Mesothelial cell of epicardium (in vitro differentiated cells): Measurements from ENCODE around the gene CCL1. TPM values are rescaled to one million over a fixed set of nuclear protein-coding genes. Genes with fewer than 3 reads are reported as not detected.
"Not testable (repeated sequence)": the region's sequence is repeated elsewhere in the genome, so short reads cannot be mapped to it uniquely, and the experiment has no call there.

ENCODE experiments used
- DNase-seq, 2 experiments: peaks; one replicate each; pipeline ENCODE4 v3.0.0; 2021; ENCODE audit warnings: low spot score in 2 of 2; ENCODE audit not compliant: unreplicated experiment in 2 of 2
- H3K27ac Mint-ChIP-seq: 2 replicates; pipeline ENCODE4 v1.8.0; 2021; ENCODE audit warnings: mixed read lengths
- H3K27me3 Mint-ChIP-seq: 2 replicates; pipeline ENCODE4 v1.8.0; 2021; ENCODE audit warnings: low read depth, mixed read lengths
- H3K36me3 Mint-ChIP-seq: 2 replicates; pipeline ENCODE4 v1.8.0; 2021; ENCODE audit warnings: mixed read lengths
- H3K4me1 Mint-ChIP-seq: 2 replicates; pipeline ENCODE4 v1.8.0; 2021; ENCODE audit warnings: mixed read lengths
- H3K4me3 Mint-ChIP-seq: 2 replicates; pipeline ENCODE4 v1.8.0; 2021; ENCODE audit warnings: mild to moderate bottlenecking, moderate library complexity, mixed read lengths
- H3K9me3 Mint-ChIP-seq: 2 replicates; pipeline ENCODE4 v1.8.0; 2021; ENCODE audit warnings: mixed read lengths
- total RNA-seq: library from RNA; stranded (reverse); gene quantifications from 3 replicates; pipeline ENCODE4 v1.2.1, GENCODE V29; 2021
- TF ChIP-seq, protein P1 (sequence below): fragments of 200-600 bp; sonication (generic); IDR thresholded peaks from one replicate; pipeline ENCODE4 v1.5.0; 2021; ENCODE audit warnings: antibody characterized with exemption; ENCODE audit not compliant: unreplicated experiment

Gene CCL1
- total RNA-seq, 1 donor from 2014 or later: not detected

DNA sequence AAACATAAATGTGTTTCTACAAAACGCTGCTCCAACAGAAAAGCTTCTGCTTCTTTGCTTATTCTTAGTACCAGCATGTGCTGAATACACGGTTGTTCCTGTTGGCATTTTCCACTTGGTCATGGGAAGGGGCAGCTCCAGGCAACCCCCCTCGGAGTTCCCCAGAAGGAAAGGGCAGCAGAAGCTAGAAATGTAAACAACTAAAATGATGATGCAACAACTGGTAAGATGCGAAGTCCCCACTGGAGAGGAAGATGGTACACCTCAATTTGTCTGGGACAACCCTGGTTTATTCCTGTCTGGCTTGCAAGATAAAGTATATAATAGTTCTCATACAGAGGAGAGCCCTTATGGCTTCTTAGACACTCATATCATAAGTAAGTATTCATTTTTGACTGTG lies 16.0 kb downstream of the CCL1 start:
- peaks cover 3% of the 10 kb centered on the region for H3K9me3 Mint-ChIP-seq
- no peaks in the 10 kb centered on the region for H3K36me3 Mint-ChIP-seq
- no peak overlapping the region for H3K27ac Mint-ChIP-seq
- DNase-seq: no peak
- peaks cover 48% of the 10 kb centered on the region for H3K27me3 Mint-ChIP-seq
- no peak overlapping the region for H3K4me3 Mint-ChIP-seq
- TF ChIP-seq, protein P1, sequence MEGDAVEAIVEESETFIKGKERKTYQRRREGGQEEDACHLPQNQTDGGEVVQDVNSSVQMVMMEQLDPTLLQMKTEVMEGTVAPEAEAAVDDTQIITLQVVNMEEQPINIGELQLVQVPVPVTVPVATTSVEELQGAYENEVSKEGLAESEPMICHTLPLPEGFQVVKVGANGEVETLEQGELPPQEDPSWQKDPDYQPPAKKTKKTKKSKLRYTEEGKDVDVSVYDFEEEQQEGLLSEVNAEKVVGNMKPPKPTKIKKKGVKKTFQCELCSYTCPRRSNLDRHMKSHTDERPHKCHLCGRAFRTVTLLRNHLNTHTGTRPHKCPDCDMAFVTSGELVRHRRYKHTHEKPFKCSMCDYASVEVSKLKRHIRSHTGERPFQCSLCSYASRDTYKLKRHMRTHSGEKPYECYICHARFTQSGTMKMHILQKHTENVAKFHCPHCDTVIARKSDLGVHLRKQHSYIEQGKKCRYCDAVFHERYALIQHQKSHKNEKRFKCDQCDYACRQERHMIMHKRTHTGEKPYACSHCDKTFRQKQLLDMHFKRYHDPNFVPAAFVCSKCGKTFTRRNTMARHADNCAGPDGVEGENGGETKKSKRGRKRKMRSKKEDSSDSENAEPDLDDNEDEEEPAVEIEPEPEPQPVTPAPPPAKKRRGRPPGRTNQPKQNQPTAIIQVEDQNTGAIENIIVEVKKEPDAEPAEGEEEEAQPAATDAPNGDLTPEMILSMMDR: no peak
- H3K4me1 Mint-ChIP-seq: no peaks in the 10 kb centered on the region

DNA sequence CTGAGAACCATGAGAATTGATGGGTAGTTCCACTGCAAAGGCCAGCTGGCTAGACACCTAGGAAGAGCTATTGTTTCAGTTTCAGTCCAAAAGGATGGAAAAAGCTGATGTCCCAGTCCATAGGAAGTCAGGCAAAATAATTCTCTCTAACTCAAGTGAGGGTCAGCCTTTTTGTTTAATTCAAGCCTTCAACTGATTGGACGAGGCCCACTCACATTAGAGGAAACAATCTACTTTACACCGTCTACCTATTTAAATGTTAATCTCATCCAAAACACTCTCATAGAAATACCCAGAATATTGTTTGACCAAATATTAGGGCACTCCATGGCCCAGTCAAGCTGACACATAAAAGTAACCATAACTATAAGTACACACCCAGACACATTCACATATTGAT lies 21.1 kb downstream of the CCL1 start:
- TF ChIP-seq, protein P1: no peak

DNA sequence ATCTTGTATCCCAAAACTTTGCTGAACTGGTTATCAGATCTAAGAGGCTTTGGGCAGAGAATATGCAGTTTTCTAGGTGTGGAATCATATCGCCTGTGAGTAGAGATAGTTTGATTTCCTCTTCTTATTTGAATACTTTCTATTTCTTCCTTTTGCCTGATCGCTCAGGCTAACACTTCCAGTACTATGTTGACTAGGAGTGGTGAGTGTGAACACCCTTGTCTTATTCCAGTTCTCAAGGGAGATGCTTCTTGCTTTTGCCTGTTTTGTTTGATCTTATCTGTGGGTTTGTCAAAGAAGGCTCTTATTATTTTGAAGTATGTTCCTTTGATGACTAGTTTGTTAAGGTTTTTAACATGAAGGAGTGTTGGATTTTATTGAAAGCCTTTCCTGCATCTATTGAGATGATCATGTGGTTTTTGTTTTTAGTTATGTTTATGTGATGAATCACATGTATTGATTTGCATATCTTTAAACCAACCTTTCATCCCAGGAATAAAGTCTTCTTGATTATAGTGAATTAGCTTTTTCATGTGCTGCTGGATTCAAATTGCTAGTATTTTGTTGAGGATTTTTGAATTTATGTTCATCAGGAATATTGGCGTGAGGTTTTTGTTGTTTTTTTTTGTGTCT lies 23.8 kb downstream of the CCL1 start:
- Mint-ChIP-seq H3K4me3 (no peak overlapping the region), H3K9me3 (peaks cover 20% of the 10 kb centered on the region), H3K4me1 (no peaks in the 10 kb centered on the region), H3K36me3 (no peaks in the 10 kb centered on the region), H3K27ac (no peak overlapping the region), H3K27me3 (peaks cover 44% of the 10 kb centered on the region)
- no peak for DNase-seq
- TF ChIP-seq, protein P1: no peak

More for the DNA sequence above, 21.1 kb downstream of the CCL1 start:
- DNase-seq: no peak
- Mint-ChIP-seq H3K36me3 (no peaks in the 10 kb centered on the region), H3K27ac (no peak overlapping the region), H3K9me3 (peaks cover 3% of the 10 kb centered on the region), H3K27me3 (peaks cover 51% of the 10 kb centered on the region), H3K4me3 (no peak overlapping the region), H3K4me1 (no peaks in the 10 kb centered on the region)

DNA sequence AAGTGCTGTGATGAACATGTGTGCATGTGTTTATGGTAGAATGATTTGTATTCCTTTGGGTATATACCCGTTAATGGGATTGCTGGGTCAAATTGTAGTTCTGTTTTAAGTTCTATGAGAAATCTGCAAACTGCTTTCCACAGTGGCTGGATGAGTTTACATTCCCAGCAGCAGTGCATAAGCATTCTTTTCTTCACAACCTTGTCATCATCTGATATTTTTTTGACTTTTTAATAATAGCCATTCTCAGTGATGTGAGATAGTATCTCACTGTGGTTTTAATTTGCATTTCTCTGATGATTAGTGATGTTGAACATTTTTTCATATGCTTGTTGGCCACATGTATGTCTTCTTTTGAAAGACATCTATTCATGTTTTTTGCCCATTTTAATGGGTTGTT lies 25.3 kb downstream of the CCL1 start:
- TF ChIP-seq, protein P1: no peak
- peaks cover 32% of the 10 kb centered on the region for H3K27me3 Mint-ChIP-seq
- DNase-seq: no peak
- H3K36me3 Mint-ChIP-seq: no peaks in the 10 kb centered on the region
- H3K4me1 Mint-ChIP-seq: no peaks in the 10 kb centered on the region
- H3K9me3 Mint-ChIP-seq: peaks cover 16% of the 10 kb centered on the region
- no peak overlapping the region for H3K4me3 Mint-ChIP-seq
- H3K27ac Mint-ChIP-seq: no peak overlapping the region

DNA sequence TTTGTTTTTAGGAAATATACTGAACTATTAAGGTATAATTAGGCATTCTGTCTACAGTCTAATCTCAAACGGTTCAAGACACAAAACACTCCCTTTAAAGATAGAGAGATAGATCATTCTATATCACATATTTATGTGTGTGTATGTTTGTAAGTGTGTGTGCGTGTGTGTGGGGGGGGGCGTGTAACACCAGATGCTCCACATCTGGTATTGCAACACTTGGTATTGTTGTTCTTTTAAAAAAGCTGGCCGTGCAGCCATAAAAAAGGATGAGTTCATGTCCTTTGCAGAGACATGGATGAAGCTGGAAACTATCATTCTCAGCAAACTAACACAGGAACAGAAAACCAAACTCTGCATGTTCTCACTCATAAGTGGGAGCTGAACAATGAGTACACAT lies 35.5 kb downstream of the CCL1 start:
- not testable (repeated sequence) for H3K27ac Mint-ChIP-seq, DNase-seq, H3K4me3 Mint-ChIP-seq, H3K36me3 Mint-ChIP-seq, H3K4me1 Mint-ChIP-seq
- Mint-ChIP-seq H3K27me3 (peaks cover 47% of the 10 kb centered on the region), H3K9me3 (peaks cover 24% of the 10 kb centered on the region)

DNA sequence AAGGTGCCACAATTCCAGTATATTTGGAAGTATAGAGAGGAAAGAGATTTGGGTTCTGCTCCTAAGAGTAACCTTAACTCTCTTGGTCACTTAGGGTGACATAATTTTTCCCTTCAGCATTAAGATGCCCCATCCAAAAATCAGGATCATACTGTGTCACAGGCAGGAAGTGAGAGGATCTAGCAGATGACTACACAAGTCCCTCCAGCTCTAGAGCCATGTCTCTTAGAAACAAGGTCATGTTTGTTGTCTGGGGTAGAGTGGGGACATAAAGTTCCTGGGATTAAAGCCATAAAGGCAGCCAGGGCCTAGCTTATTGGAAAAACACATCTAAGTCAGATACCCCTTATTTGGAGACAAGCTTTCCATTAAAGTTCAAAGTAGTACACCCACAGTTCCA lies 41.1 kb downstream of the CCL1 start:
- Mint-ChIP-seq H3K27ac (no peak overlapping the region), H3K27me3 (peaks cover 32% of the 10 kb centered on the region), H3K9me3 (peaks cover 24% of the 10 kb centered on the region), H3K4me3 (no peak overlapping the region), H3K36me3 (no peaks in the 10 kb centered on the region), H3K4me1 (no peaks in the 10 kb centered on the region)
- TF ChIP-seq, protein P1: no peak
- no peak for DNase-seq
